Measurements from ENCODE around the gene CEP112. TPM values are rescaled to one million over a fixed set of nuclear protein-coding genes. Genes with fewer than 3 reads are reported as not detected.

Gene CEP112
- total and polyA plus RNA-seq, 2 of the 8 experiments (the other 6 are each of a cell fraction or from before 2014, with no cell fraction given): 0.62 to 3.1 TPM

DNA sequence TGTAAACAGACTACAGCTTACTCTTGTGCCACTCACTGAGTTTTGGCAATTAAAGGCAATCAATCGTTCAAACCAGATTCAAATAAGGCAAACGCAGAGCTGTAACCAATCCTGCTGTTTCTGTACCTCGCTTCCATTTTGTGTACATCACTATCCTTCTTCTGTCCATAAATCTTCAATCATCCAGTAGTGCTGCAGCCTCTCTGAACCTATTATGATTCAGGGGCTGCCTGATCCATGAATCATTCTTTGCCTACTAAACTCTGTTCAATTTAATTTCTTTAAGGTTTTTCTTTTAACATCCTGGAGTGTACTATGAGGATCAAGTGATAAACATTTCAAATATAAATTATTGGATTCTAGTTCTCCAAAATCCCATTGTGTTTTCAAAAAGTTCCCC lies 93.9 kb downstream of the CEP112 start:
- no peak overlapping the region for H2BK20ac ChIP-seq (ENCODE audit: low read length)
- no peak overlapping the region for H2BK120ac ChIP-seq (replicated peaks; ENCODE audit: low read depth, low read length)
- DNase-seq (ENCODE audit: low read depth in 1 of 2, low spot score in 2 of 2) (no peak), FAIRE-seq (no peak)
- no peak for TF ChIP-seq RFX5 (IDR thresholded peaks at IDR 0.05; ENCODE audit: borderline replicate concordance, low read depth, low read length)
- no peak for TF ChIP-seq RBBP5 (IDR thresholded peaks at IDR 0.05; ENCODE audit: borderline replicate concordance, low read depth, low read length)
- no peak for TF ChIP-seq KDM5A (IDR thresholded peaks at IDR 0.05; ENCODE audit: low read length)
- TF ChIP-seq BCL11A (IDR thresholded peaks at IDR 0.05; ENCODE audit: low read depth in 2 of 2, low read length in 2 of 2): no peak
- TF ChIP-seq CREB1 (IDR thresholded peaks at IDR 0.05): no peak
- TF ChIP-seq, protein P1, sequence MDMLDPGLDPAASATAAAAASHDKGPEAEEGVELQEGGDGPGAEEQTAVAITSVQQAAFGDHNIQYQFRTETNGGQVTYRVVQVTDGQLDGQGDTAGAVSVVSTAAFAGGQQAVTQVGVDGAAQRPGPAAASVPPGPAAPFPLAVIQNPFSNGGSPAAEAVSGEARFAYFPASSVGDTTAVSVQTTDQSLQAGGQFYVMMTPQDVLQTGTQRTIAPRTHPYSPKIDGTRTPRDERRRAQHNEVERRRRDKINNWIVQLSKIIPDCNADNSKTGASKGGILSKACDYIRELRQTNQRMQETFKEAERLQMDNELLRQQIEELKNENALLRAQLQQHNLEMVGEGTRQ (IDR thresholded peaks at IDR 0.05; ENCODE audit: low read length): no peak
- TF ChIP-seq, protein P2, sequence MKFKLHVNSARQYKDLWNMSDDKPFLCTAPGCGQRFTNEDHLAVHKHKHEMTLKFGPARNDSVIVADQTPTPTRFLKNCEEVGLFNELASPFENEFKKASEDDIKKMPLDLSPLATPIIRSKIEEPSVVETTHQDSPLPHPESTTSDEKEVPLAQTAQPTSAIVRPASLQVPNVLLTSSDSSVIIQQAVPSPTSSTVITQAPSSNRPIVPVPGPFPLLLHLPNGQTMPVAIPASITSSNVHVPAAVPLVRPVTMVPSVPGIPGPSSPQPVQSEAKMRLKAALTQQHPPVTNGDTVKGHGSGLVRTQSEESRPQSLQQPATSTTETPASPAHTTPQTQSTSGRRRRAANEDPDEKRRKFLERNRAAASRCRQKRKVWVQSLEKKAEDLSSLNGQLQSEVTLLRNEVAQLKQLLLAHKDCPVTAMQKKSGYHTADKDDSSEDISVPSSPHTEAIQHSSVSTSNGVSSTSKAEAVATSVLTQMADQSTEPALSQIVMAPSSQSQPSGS (IDR thresholded peaks at IDR 0.05; ENCODE audit: low read length): no peak
- TF ChIP-seq KDM1A (IDR thresholded peaks at IDR 0.05; ENCODE audit: borderline replicate concordance, low read length): no peak
- no peak for TF ChIP-seq NANOG (IDR thresholded peaks at IDR 0.05; ENCODE audit: insufficient read depth, low read depth, low read length, poor library complexity, severe bottlenecking)
- TF ChIP-seq YY1 (IDR thresholded peaks at IDR 0.05; ENCODE audit: low read depth, low read length): no peak
- H3K4me3 ChIP-seq (ENCODE audit: extremely low read depth in 1 of 4, insufficient read depth in 2 of 4, low read depth in 3 of 4, low read length in 4 of 4): no peak overlapping the region
- no peak overlapping the region for H3K23ac ChIP-seq (ENCODE audit: insufficient read length)
- no peaks in the 10 kb centered on the region for H3K9me3 ChIP-seq (ENCODE audit: insufficient read depth in 2 of 2, low read depth in 1 of 2, low read length in 1 of 2)
- no peak overlapping the region for H3K9ac ChIP-seq (replicated peaks in 1 of 4; ENCODE audit: extremely low read depth in 1 of 4, low read depth in 3 of 4, low read length in 3 of 4)
- no peak overlapping the region for H4K91ac ChIP-seq (replicated peaks; ENCODE audit: insufficient read length, low read length)
- no peaks in the 10 kb centered on the region for H3K79me2 ChIP-seq (ENCODE audit: control insufficient read depth in 1 of 2, insufficient read depth in 2 of 2, low read length in 2 of 2)
- no peak overlapping the region for H2BK5ac ChIP-seq (ENCODE audit: low read depth, low read length)
- no peaks in the 10 kb centered on the region for H3K23me2 ChIP-seq (ENCODE audit: low read depth, low read length)
- H2AFZ ChIP-seq (ENCODE audit: low read length): no peak overlapping the region
- no peak overlapping the region for H3K4me2 ChIP-seq (ENCODE audit: insufficient read depth in 1 of 2, low read depth in 2 of 2, low read length in 2 of 2)
- H3K4me1 ChIP-seq (replicated peaks in 1 of 4; ENCODE audit: control insufficient read depth in 3 of 4, insufficient read depth in 4 of 4, low read length in 3 of 4): no peaks in the 10 kb centered on the region
- no peak overlapping the region for H4K8ac ChIP-seq (ENCODE audit: extremely low read depth, insufficient read depth, low read length)
- H2AK5ac ChIP-seq (ENCODE audit: low read depth, low read length): no peak overlapping the region
- CTCF ChIA-PET (ENCODE audit: partially characterized antibody): interaction anchor here (0.6 kb wide), 1 partner anchor 244 kb away, joined by 3 read pairs; no protein-coding TSS in a partner anchor
- no peak overlapping the region for H4K5ac ChIP-seq (ENCODE audit: insufficient read length, low read depth, low read length)
- H3K4ac ChIP-seq (replicated peaks; ENCODE audit: insufficient read length, low read depth, low read length): no peak overlapping the region
- no peak overlapping the region for H3K14ac ChIP-seq (ENCODE audit: insufficient read length)
- POLR2A ChIA-PET (ENCODE audit: partially characterized antibody): no interaction called here
- no peak overlapping the region for H2BK12ac ChIP-seq (ENCODE audit: low read depth, low read length)
- WGBS, 2 experiments (ENCODE audit: extremely low coverage in 1 of 2, insufficient coverage in 1 of 2, insufficient read length in 1 of 2, insufficient replicate concordance in 2 of 2, low coverage in 1 of 2, low lambda C conversion rate in 2 of 2, missing lambda C conversion rate in 1 of 2): 91% methylated on average over 3 of the region's 3 CpGs; no CpG with 5 or more reads in 1 of the 2 experiments
- H3K79me1 ChIP-seq (ENCODE audit: low read depth, low read length): no peaks in the 10 kb centered on the region
- H2BK15ac ChIP-seq (ENCODE audit: low read length): no peak overlapping the region
- H3K27ac ChIP-seq (ENCODE audit: low read depth, low read length): no peak overlapping the region
- no peaks in the 10 kb centered on the region for H3K36me3 ChIP-seq (ENCODE audit: control insufficient read depth in 2 of 4, insufficient read depth in 4 of 4, low read length in 3 of 4)
- no peaks in the 10 kb centered on the region for H4K20me1 ChIP-seq (replicated peaks in 1 of 2; ENCODE audit: control insufficient read depth in 1 of 2, insufficient read depth in 2 of 2, low read length in 2 of 2)
- H3K56ac ChIP-seq (replicated peaks; ENCODE audit: insufficient read length, low read depth, low read length): no peak overlapping the region
- H3K27me3 ChIP-seq (replicated peaks in 1 of 4; ENCODE audit: control insufficient read depth in 3 of 4, extremely low read depth in 1 of 4, insufficient read depth in 3 of 4, low read length in 3 of 4): no peaks in the 10 kb centered on the region
- H3K18ac ChIP-seq (ENCODE audit: extremely low read depth, low read length): no peak overlapping the region

All from H1 (cell line).